GM12878 (cell line): Measurements from ENCODE around the gene GTF2F2. TPM values are rescaled to one million over a fixed set of nuclear protein-coding genes. Genes with fewer than 3 reads are reported as not detected.

Source experiments
- ATAC-seq: fragments of 200-7000 bp; cut with Tn5 transposase; 3 replicates; pipeline ENCODE4 v1.9.1; 2020; ENCODE audit warnings: mild to moderate bottlenecking, moderate library complexity
- BruUV-seq: library from RNA; stranded (reverse); fragments of 400-500 nt; replicated peaks from 2 replicates; lab custom pipeline; 2021; lab: Mats Ljungman, UMichigan
- CTCF ChIA-PET: fragments of 300-600 bp; sonication (Branson Sonifier 250); formaldehyde crosslinking; extraction: SDS; loops from one replicate; lab custom pipeline; 2021; ENCODE audit warnings: inconsistent platforms; lab: Yijun Ruan, JAX
- POLR2A ChIA-PET: fragments of 350-600 bp; formaldehyde crosslinking; extraction: SDS; loops from one replicate; lab custom pipeline; 2021; ENCODE audit warnings: inconsistent platforms; lab: Charles Lee
- RAD21 ChIA-PET: fragments of 300-600 bp; sonication (Branson Sonifier 250); formaldehyde crosslinking; loops from one replicate; lab custom pipeline; 2023; ENCODE audit warnings: antibody characterized with exemption; ENCODE audit not compliant: unreplicated experiment; lab: Charles Lee
- SMC1A ChIA-PET: fragments of 300-600 bp; sonication (Branson Sonifier 250); formaldehyde crosslinking; loops from one replicate; lab custom pipeline; 2023; ENCODE audit not compliant: unreplicated experiment, uncharacterized antibody; lab: Charles Lee
- DNase-seq: peaks from one replicate; pipeline ENCODE4 v3.0.0-alpha.2; 2011; ENCODE audit warnings: low read depth, low spot score
- FAIRE-seq: peaks from 3 replicates; lab custom pipeline; 2011; peaks lifted over from hg19 to GRCh38; lab: Jason Lieb, UNC
- H2AFZ ChIP-seq: 2 replicates; pipeline ENCODE4 v1.6.0; 2011; ENCODE audit warnings: low read depth, low read length, control low read depth; ENCODE audit not compliant: control insufficient read depth
- H3K27ac ChIP-seq: 2 replicates; pipeline ENCODE4 v1.5.1; 2011; ENCODE audit warnings: control low read depth; ENCODE audit not compliant: control insufficient read depth, insufficient read depth
- H3K27me3 ChIP-seq, 2 experiments: replicated peaks in 1 of 2; 2 replicates each; pipeline versions ENCODE4 v1.6.0 to v1.6.1; 2011; ENCODE audit warnings: low read length in 1 of 2; ENCODE audit not compliant: control insufficient read depth in 2 of 2, insufficient read depth in 2 of 2
- H3K36me3 ChIP-seq, 2 experiments: 2 replicates each; pipeline ENCODE4 v1.5.1; 2011; ENCODE audit warnings: low read length in 1 of 2; ENCODE audit not compliant: control insufficient read depth in 2 of 2, insufficient read depth in 2 of 2
- H3K4me1 ChIP-seq: 2 replicates; pipeline ENCODE4 v1.6.1; 2011; ENCODE audit warnings: mild to moderate bottlenecking, low read length, moderate library complexity, mixed read lengths; ENCODE audit not compliant: control insufficient read depth, insufficient read depth
- H3K4me2 ChIP-seq: 2 replicates; pipeline ENCODE4 v1.6.0; 2011; ENCODE audit warnings: control low read depth; ENCODE audit not compliant: control insufficient read depth, insufficient read depth
- H3K4me3 ChIP-seq: fragments of 200-600 bp; sonication (generic); 2 replicates; pipeline ENCODE4 v1.5.1; 2016
- H3K79me2 ChIP-seq: 2 replicates; pipeline ENCODE4 v1.6.0; 2011; ENCODE audit warnings: low read length; ENCODE audit not compliant: control insufficient read depth, insufficient read depth
- H3K9ac ChIP-seq: 2 replicates; pipeline ENCODE4 v1.8.0; 2011; ENCODE audit warnings: low read length, control low read depth, mixed read lengths; ENCODE audit not compliant: control insufficient read depth, insufficient read depth
- H3K9me3 ChIP-seq: replicated peaks from 3 replicates; pipeline ENCODE4 v1.5.1; 2011; ENCODE audit warnings: mild to moderate bottlenecking, low read length; ENCODE audit not compliant: control insufficient read depth, insufficient read depth
- H4K20me1 ChIP-seq: 2 replicates; pipeline ENCODE4 v1.6.0; 2011; ENCODE audit not compliant: control insufficient read depth, insufficient read depth
- BMI1 ChIP-seq: fragments of 450-650 bp; IDR thresholded peaks from 2 replicates; pipeline ENCODE4 v1.6.1; 2016; ENCODE audit warnings: mild to moderate bottlenecking, moderate library complexity, borderline replicate concordance
- CBFB ChIP-seq: IDR thresholded peaks from 2 replicates; pipeline ENCODE4 v1.6.1; 2016; ENCODE audit warnings: antibody characterized with exemption, low read depth
- FOXM1 ChIP-seq: IDR thresholded peaks from 2 replicates; pipeline ENCODE4 v1.6.1; 2012; ENCODE audit warnings: low read depth, mild to moderate bottlenecking, inconsistent platforms, low read length, moderate library complexity
- RAD21 ChIP-seq: IDR thresholded peaks from 2 replicates; pipeline ENCODE4 v1.6.1; 2011; ENCODE audit warnings: mild to moderate bottlenecking, low read depth, low read length, moderate library complexity; ENCODE audit not compliant: insufficient read depth
- RAD51 ChIP-seq: fragments of 450-650 bp; IDR thresholded peaks from 2 replicates; pipeline ENCODE4 v1.6.1; 2016; ENCODE audit warnings: moderate library complexity, mild to moderate bottlenecking, inconsistent platforms
- SUPT20H ChIP-seq: IDR thresholded peaks from 2 replicates; pipeline ENCODE4 v1.6.1; 2011; ENCODE audit warnings: low read depth, mild to moderate bottlenecking, low read length, moderate library complexity, borderline replicate concordance; ENCODE audit not compliant: control insufficient read depth
- ZBTB4 ChIP-seq: fragments of 450-650 bp; formaldehyde crosslinking; IDR thresholded peaks from 2 replicates; pipeline ENCODE4 v1.4.0; 2022; ENCODE audit warnings: mild to moderate bottlenecking, moderate library complexity
- ZNF207 ChIP-seq: fragments of 450-650 bp; IDR thresholded peaks from 2 replicates; pipeline ENCODE4 v1.6.1; 2014; ENCODE audit warnings: antibody characterized with exemption, mild to moderate bottlenecking, borderline replicate concordance
- WGBS: methylation state at CpG from one replicate; pipeline ENCODE4 v1.1.6; 2016; ENCODE audit warnings: low lambda C conversion rate; ENCODE audit not compliant: insufficient replicate concordance, insufficient coverage; ENCODE audit errors: missing lambda C conversion rate; 5-methylcytosine and 5-hydroxymethylcytosine counted together
- in situ Hi-C: fragments of 300-500 bp; cut with MboI; formaldehyde crosslinking; loops from 9 replicates; pipeline ENCODE4 v1.14.3; 2018; ENCODE audit warnings: mixed read lengths
- intact Hi-C: fragments of 100-400 bp; cut with micrococcal nuclease; formaldehyde crosslinking; loops from one replicate; pipeline ENCODE4 v1.14.2; 2022; ENCODE audit not compliant: unreplicated experiment
- polyA plus RNA-seq, 11 experiments: library from polyadenylated mRNA; depleted of rRNA in 4 of 11; unstranded in 6 of 11; stranded (reverse) in 5 of 11; fragments of >200 nt; fragmentation: Nextera tagmentation in 4 of 11; fragmentation: Illumina TruSeq in 1 of 11; extraction: Ambion mirVana in 4 of 11; extraction: Trizol in 1 of 11; gene quantifications; 1 replicate in 1 of 11; 2 replicates in 10 of 11; pipeline versions ENCODE4 v1.2.1 to v1.2.3, GENCODE V29; 2011 to 2016; ENCODE audit warnings: inconsistent platforms in 2 of 11, missing spikeins in 2 of 11, low read depth in 1 of 11
- total RNA-seq, 4 experiments: library from RNA; depleted of rRNA in 3 of 4; stranded (reverse); fragments of >200 nt in 3 of 4; fragmentation: Illumina TruSeq in 1 of 4; extraction: Trizol in 1 of 4; gene quantifications; 2 replicates each; pipeline versions ENCODE4 v1.2.1 to v1.2.3, GENCODE V29; 2013 to 2021

GTF2F2 gene
- total and polyA plus RNA-seq, 10 of the 15 experiments (the other 5 are each of a cell fraction or from before 2014, with no cell fraction given): 14.5 to 30.8 (median 22.6) TPM

- TF ChIP-seq ZBTB4 (CRISPR knock-in tag) (no peak), RAD21 (no peak), RAD51 (no peak), FOXM1 (no peak)
Observed at GRCh38 chr13:45231305-45231704, 111.0 kb downstream of the GTF2F2 start (continued).

- in situ Hi-C loops (no loop called here), intact Hi-C loops (no loop called here)
- no peak overlapping the region for H3K4me2 ChIP-seq
- H3K27ac ChIP-seq: no peak overlapping the region
- no TSS peak for BruUV-seq
- no peaks in the 10 kb centered on the region for H3K27me3 ChIP-seq
- H4K20me1 ChIP-seq: no peaks in the 10 kb centered on the region
- 59% methylated on average over 1 of the region's 1 CpG for WGBS
- ChIA-PET POLR2A (interaction anchor here (0.8 to 1.1 kb wide), 2 partner anchors 8 to 27 kb away, joined by 3 read pairs; no protein-coding TSS in a partner anchor), CTCF (interaction anchor here (0.8 to 2.6 kb wide), 4 partner anchors 13 to 48 kb away, joined by 3 to 12 read pairs (median 4); no protein-coding TSS in a partner anchor), RAD21 (interaction anchor here (0.6 to 1.1 kb wide), 3 partner anchors 16 to 123 kb away, joined by 3 to 6 read pairs (median 3); partner anchors contain the start of gene GTF2F2), SMC1A (interaction anchor here (1.0 to 2.8 kb wide), 3 partner anchors 13 to 49 kb away, joined by 3 to 9 read pairs (median 3); no protein-coding TSS in a partner anchor)
- no peak for FAIRE-seq
- H3K4me3 ChIP-seq: no peak overlapping the region
- H3K9me3 ChIP-seq: no peaks in the 10 kb centered on the region
- H3K9ac ChIP-seq: no peak overlapping the region
- no peak for TF ChIP-seq SUPT20H
- no peak for TF ChIP-seq CBFB
- TF ChIP-seq ZNF207: no peak
- TF ChIP-seq BMI1: 0 out of 2 replicates have a peak, but pooled peaks have one; percentile 59
- 0 out of 2 replicates have a peak, but pooled peaks cover 3% of the 10 kb centered on the region for H3K4me1 ChIP-seq
- H3K36me3 ChIP-seq: no peaks in the 10 kb centered on the region; a peak in 1 of 4 replicates
- DNase-seq: no peak
- H3K79me2 ChIP-seq: no peaks in the 10 kb centered on the region
- no peak overlapping the region for H2AFZ ChIP-seq
- peak; percentile 73 for ATAC-seq
Observed at GRCh38 chr13:45231722-45232121, 111.4 kb downstream of the GTF2F2 start.
